ENCODE data around the gene ZNF277.

The ZNF277 gene

GRCh38 chr7:112185005-112185834 is 21.3 kb upstream of the ZNF277 start:
- DNase-seq: no peak

GRCh38 chr7:112186300-112186699 is 20.2 kb upstream of the ZNF277 start:
- DNase-seq: no peak

- no peak for DNase-seq
These were observed 18.2 kb upstream of the ZNF277 start for GRCh38 chr7:112188257-112188656.

- no peak for DNase-seq
These were observed 16.8 kb upstream of the ZNF277 start for GRCh38 chr7:112189691-112190090.

- DNase-seq: no peak
These were observed 16.4 kb upstream of the ZNF277 start for GRCh38 chr7:112190120-112190519.

GRCh38 chr7:112192236-112193154 is 14.0 kb upstream of the ZNF277 start:
- peak; percentile 53 for DNase-seq

GRCh38 chr7:112193915-112194502 is 12.5 kb upstream of the ZNF277 start:
- DNase-seq: no peak

- no peak for DNase-seq
These were observed 10.8 kb upstream of the ZNF277 start for GRCh38 chr7:112195717-112196116.

GRCh38 chr7:112197322-112197721 is 9.2 kb upstream of the ZNF277 start:
- no peak for DNase-seq

- no peak for DNase-seq
These were observed 7.3 kb upstream of the ZNF277 start for GRCh38 chr7:112199035-112199655.

GRCh38 chr7:112199672-112200071 is 6.8 kb upstream of the ZNF277 start:
- DNase-seq: no peak

- DNase-seq: peak; percentile 91
These were observed 5.1 kb upstream of the ZNF277 start for GRCh38 chr7:112201411-112201810.

- DNase-seq: no peak
These were observed 4.7 kb upstream of the ZNF277 start for GRCh38 chr7:112201839-112202238.

GRCh38 chr7:112202816-112203215 is 3.7 kb upstream of the ZNF277 start:
- DNase-seq: no peak

- no peak for DNase-seq
These were observed 3.1 kb upstream of the ZNF277 start for GRCh38 chr7:112203365-112203739.

- DNase-seq: no peak
These were observed 1.8 kb upstream of the ZNF277 start for GRCh38 chr7:112204499-112205342.

- DNase-seq: peak; percentile 74
These were observed 905 bp upstream of the ZNF277 start for GRCh38 chr7:112205343-112206237.

- DNase-seq: no peak
These were observed 597 bp downstream of the ZNF277 start for GRCh38 chr7:112206991-112207592.

- DNase-seq: no peak
These were observed 1.3 kb downstream of the ZNF277 start for GRCh38 chr7:112207765-112208164.

GRCh38 chr7:112211348-112211907 is 4.9 kb downstream of the ZNF277 start:
- DNase-seq: no peak

All from fibroblast of skin of abdomen (primary cell).